ENCODE data around the gene ARHGEF16.

Gene ARHGEF16

DNA sequence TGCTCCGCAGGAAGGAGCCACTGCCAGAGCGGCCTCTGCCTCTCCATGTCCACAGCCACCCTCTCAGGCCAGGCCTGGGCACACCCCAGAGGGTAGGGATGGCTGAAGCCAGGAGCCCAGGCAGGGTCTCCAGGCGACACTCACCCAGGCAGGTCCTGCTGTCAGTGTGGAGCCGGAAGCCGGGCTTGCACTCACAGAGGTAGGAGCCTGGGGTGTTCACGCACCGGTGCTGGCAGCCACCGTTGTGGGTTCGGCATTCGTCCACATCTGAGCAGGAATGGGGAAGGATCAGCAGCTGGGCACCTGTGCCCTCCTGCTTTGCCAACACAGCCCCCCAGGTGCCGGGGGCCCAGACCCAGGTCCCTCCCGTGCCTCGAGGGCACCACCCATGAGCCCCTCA, 69.5 kb downstream of the ARHGEF16 start:
- H3K4me3 ChIP-seq (IDR thresholded peaks at IDR 0.05; ENCODE audit: insufficient read depth, low read depth, low read length): no peak overlapping the region
- H3K27ac ChIP-seq: no peak overlapping the region
- H3K79me2 ChIP-seq (ENCODE audit: insufficient read depth, low read depth): no peaks in the 10 kb centered on the region
- no peaks in the 10 kb centered on the region for H4K20me1 ChIP-seq (ENCODE audit: insufficient read depth)
- no peak overlapping the region for H2AFZ ChIP-seq (ENCODE audit: low read depth)
- H3K27me3 ChIP-seq (ENCODE audit: insufficient read depth, low read depth): peaks cover 84% of the 10 kb centered on the region
- TF ChIP-seq, protein P1, sequence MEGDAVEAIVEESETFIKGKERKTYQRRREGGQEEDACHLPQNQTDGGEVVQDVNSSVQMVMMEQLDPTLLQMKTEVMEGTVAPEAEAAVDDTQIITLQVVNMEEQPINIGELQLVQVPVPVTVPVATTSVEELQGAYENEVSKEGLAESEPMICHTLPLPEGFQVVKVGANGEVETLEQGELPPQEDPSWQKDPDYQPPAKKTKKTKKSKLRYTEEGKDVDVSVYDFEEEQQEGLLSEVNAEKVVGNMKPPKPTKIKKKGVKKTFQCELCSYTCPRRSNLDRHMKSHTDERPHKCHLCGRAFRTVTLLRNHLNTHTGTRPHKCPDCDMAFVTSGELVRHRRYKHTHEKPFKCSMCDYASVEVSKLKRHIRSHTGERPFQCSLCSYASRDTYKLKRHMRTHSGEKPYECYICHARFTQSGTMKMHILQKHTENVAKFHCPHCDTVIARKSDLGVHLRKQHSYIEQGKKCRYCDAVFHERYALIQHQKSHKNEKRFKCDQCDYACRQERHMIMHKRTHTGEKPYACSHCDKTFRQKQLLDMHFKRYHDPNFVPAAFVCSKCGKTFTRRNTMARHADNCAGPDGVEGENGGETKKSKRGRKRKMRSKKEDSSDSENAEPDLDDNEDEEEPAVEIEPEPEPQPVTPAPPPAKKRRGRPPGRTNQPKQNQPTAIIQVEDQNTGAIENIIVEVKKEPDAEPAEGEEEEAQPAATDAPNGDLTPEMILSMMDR (conservative IDR thresholded peaks at IDR 0.05; ENCODE audit: low read depth, low read length): no peak
- no peaks in the 10 kb centered on the region for H3K36me3 ChIP-seq (ENCODE audit: insufficient read depth)
- H3K9ac ChIP-seq: no peak overlapping the region
- no peaks in the 10 kb centered on the region for H3K4me1 ChIP-seq (ENCODE audit: low read depth, poor library complexity, severe bottlenecking)
- no peak overlapping the region for H3K4me2 ChIP-seq

DNA sequence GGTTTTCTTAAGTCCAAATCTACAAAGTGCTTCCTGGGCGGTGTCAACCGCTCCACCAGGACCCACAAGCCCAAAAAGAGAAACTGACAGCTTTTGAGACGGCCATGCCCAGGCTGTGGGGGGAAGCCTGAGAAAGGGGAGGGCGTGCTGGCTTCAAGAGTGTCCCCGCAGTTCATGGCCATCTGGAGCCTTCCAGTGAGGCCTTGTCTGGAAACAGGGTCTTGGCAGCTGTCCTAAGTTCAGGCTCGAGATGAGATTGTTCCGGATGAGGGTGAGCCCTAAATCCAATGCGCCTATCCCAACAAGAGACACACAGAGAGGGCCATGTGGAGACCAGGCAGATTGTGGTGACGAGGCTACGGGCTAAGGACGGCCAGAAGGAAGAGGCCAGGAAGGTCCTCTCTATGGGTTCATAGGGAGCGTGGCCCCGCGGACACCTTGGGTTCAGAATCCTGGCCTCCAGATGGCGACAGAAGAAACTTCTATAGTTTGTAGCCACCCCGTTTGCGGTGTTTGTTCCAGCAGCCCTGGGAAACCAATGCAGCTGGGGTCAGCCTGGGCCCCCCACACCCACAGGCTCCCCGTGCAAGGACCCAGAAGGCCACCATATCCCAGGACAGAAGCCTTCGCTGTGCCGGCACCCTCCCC, 70.2 kb downstream of the ARHGEF16 start:
- TF ChIP-seq, protein P1 (conservative IDR thresholded peaks at IDR 0.05; ENCODE audit: low read depth, low read length): no peak
- peaks cover 91% of the 10 kb centered on the region for H3K27me3 ChIP-seq (ENCODE audit: insufficient read depth, low read depth)

DNA sequence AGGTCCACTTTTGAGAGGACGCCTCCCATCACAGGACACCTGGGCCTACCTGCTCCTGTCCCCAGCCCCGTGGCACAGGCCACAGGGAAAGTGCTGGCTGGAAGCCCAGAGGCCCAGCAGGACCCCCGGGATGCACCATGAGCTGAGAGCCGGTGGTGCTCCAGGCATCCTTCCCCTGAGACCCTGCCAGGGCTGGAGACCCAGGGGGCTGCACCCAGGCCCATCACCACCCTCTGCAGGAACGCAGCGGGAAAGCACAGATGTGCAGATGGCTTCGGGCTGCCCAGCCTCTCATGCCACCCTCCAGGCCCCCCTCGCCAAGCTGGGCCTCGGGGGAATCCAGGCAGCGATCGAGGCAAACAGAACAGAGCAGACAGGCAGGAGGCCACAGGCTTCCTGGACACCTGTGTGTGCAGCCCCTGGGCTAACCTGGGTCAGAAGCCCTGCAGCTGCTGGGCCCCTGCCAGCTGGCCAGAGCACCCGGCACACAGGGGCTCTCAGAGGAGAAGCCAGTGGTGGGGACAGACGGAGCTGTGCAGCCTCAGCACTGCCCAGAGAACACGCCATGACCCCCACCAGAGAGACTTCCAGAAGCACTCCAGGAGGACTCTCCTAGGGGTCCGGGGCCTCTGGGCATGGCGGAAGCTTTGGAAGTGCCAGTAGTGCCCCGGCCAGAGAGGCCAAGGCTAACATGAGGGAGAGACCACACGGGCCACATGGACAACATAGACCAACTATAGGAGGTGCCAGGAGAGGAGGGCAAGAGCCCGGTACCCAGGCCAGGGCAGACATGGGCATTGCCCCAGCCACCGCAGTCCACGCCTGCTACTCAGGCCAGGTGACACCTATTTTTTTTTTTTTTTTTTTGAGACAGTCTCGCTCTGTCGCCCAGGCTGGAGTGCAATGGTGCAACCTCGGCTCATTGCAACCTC, 71.4 kb downstream of the ARHGEF16 start:
- H2AFZ ChIP-seq (ENCODE audit: low read depth): no peak overlapping the region
- H4K20me1 ChIP-seq (ENCODE audit: insufficient read depth): no peaks in the 10 kb centered on the region
- no peak overlapping the region for H3K27ac ChIP-seq
- TF ChIP-seq, protein P1 (conservative IDR thresholded peaks at IDR 0.05; ENCODE audit: low read depth, low read length): no peak
- peaks cover 94% of the 10 kb centered on the region for H3K27me3 ChIP-seq (ENCODE audit: insufficient read depth, low read depth)
- H3K36me3 ChIP-seq (ENCODE audit: insufficient read depth): no peaks in the 10 kb centered on the region
- no peaks in the 10 kb centered on the region for H3K4me1 ChIP-seq (ENCODE audit: low read depth, poor library complexity, severe bottlenecking)
- H3K79me2 ChIP-seq (ENCODE audit: insufficient read depth, low read depth): no peaks in the 10 kb centered on the region
- H3K9ac ChIP-seq: no peak overlapping the region
- no peak overlapping the region for H3K4me2 ChIP-seq
- H3K4me3 ChIP-seq (IDR thresholded peaks at IDR 0.05; ENCODE audit: insufficient read depth, low read depth, low read length): no peak overlapping the region

More for the DNA sequence above, 70.2 kb downstream of the ARHGEF16 start:
- H3K9ac ChIP-seq: no peak overlapping the region
- H2AFZ ChIP-seq (ENCODE audit: low read depth): no peak overlapping the region
- H3K79me2 ChIP-seq (ENCODE audit: insufficient read depth, low read depth): no peaks in the 10 kb centered on the region
- no peak overlapping the region for H3K4me2 ChIP-seq
- no peaks in the 10 kb centered on the region for H3K4me1 ChIP-seq (ENCODE audit: low read depth, poor library complexity, severe bottlenecking)
- no peaks in the 10 kb centered on the region for H3K36me3 ChIP-seq (ENCODE audit: insufficient read depth)
- no peak overlapping the region for H3K27ac ChIP-seq
- no peaks in the 10 kb centered on the region for H4K20me1 ChIP-seq (ENCODE audit: insufficient read depth)
- no peak overlapping the region for H3K4me3 ChIP-seq (IDR thresholded peaks at IDR 0.05; ENCODE audit: insufficient read depth, low read depth, low read length)

DNA sequence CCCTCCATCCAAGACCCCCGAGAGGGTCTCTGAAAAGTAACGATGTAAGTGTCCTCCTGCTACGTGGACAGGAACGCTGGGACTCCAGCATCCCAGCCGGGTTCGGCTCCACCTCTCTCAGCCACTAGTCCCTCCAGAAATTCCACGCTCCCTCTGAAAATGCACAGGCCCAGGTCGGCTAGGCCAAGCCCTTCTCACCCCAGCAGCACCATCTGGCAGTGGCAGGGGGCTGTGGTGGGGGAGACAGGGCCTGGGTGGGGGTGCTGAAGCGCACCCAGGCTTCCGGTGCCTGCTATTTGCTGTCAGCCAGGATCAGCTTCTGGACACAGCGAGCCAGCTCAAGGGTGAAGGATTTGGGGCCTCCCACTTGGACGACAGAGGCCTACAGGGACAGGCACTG, 73.3 kb downstream of the ARHGEF16 start:
- H3K27me3 ChIP-seq (ENCODE audit: insufficient read depth, low read depth): peaks cover 88% of the 10 kb centered on the region
- TF ChIP-seq, protein P1 (conservative IDR thresholded peaks at IDR 0.05; ENCODE audit: low read depth, low read length): no peak
- H3K79me2 ChIP-seq (ENCODE audit: insufficient read depth, low read depth): no peaks in the 10 kb centered on the region
- no peak overlapping the region for H2AFZ ChIP-seq (ENCODE audit: low read depth)
- no peaks in the 10 kb centered on the region for H3K36me3 ChIP-seq (ENCODE audit: insufficient read depth)
- no peak overlapping the region for H3K4me2 ChIP-seq
- no peak overlapping the region for H3K4me3 ChIP-seq (IDR thresholded peaks at IDR 0.05; ENCODE audit: insufficient read depth, low read depth, low read length)
- no peaks in the 10 kb centered on the region for H4K20me1 ChIP-seq (ENCODE audit: insufficient read depth)
- H3K27ac ChIP-seq: no peak overlapping the region
- no peaks in the 10 kb centered on the region for H3K4me1 ChIP-seq (ENCODE audit: low read depth, poor library complexity, severe bottlenecking)
- no peak overlapping the region for H3K9ac ChIP-seq
